GM21360 (cell line): ENCODE measurements around the gene PSME4.
"Not testable (repeated sequence)": the region's sequence is repeated elsewhere in the genome, so short reads cannot be mapped to it uniquely, and the experiment has no call there.

Source experiments
- ATAC-seq: cut with Tn5 transposase; IDR thresholded peaks from one replicate; pipeline ENCODE4 v1.9.1; 2021; ENCODE audit warnings: mild to moderate bottlenecking, moderate library complexity; ENCODE audit not compliant: unreplicated experiment

Gene PSME4

DNA sequence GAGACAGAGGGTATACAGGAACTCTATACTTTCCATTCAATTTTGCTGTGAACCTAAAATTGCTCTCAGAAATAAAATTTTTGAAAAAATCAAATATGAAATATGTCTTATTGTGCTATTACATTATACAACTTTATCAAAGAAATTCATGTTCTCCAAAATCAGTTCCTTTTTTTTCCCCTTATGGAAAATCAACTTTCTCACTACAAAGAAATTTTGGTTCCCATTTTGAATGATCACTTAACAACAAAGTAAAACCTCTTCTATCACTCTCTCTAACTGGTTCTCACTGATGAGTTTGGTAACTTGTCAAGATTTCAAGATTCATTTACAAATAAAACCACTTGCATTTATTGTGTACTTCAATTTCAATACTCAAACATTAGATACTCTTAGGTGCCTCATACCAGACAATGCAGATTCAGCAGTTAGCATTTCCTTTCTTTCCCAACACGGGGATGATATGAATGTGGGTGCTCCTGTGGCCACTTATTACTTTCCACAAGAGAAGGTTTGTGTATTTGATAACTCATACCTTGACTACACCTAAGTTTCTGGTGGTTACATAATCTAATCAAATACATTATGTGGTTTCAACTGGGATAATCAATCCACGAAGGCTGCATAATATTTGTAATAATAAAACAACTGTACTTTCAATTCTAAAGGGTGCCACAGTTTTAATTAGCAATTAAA lies 6.4 kb downstream of the PSME4 start:
- no peak for ATAC-seq

DNA sequence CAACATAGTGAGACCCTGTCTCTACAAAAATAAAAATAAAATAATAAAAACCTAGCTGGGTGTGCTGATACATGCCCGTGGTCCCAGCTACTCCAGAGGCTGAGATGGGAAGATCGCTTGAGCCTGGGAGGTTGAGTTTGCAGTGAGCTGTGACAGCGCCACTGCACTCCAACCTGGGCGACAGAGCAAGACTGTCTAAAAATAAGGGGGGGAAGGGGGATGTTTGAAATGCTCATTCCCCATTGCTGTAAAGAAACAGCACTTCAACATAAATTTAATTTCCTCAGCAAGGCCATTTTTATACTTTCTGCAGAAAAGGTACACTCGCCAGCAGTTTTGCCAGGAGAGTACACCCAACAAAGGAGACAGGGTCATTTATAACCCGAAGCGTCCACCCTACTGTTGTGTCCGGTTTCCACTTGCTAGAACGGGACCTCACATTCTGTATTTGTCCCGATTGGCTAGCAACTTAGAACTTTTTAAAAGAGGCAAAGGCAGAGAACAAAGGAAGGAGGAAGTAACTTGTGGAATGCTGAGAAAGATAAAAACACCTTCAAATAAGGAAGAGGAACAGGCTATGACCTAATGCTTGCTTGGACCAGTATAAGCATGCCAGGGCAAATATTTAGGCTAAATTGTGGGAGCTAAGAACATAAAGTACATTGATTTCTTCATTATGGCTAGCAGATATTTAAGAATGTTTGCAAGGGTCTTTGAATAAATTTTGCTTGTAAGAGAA lies 9.1 kb downstream of the PSME4 start:
- not testable (repeated sequence) for ATAC-seq

DNA sequence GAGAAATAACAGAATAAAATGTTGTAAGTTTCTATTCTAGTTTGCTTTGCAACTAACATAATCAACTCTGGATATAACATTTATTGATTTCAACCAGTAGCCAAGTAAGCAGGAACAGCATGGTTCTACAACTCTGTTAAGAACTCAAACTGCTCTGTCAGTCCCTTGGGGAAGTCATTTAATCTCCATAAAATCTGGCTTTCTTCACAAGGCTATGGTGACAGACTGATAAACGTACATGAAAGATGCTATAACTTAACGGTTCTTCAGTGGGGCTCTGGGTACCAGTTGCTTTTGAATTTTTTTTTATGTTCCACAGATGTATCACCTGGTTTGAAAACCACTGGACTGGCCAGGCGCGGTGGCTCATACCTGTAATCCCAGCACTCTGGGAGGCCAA lies 10.3 kb downstream of the PSME4 start:
- ATAC-seq: no peak

DNA sequence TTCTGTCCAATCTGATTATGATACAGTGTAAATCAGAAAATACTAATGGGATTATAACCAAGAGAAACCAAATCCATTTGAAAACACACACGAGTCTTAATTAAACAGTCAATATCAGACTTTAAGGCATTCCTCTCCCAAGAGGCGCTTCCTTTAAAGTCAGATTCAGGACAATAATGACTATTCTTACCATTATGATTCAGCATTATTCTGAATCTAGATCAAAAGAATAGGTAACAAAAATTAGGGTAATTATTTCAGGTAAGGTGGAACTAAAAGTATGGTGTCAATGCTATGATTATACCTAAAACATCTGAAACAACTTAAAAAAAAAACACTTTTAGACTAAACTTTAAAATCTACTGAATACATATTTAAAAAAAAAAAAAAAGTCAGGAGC lies 12.3 kb downstream of the PSME4 start:
- ATAC-seq: no peak

DNA sequence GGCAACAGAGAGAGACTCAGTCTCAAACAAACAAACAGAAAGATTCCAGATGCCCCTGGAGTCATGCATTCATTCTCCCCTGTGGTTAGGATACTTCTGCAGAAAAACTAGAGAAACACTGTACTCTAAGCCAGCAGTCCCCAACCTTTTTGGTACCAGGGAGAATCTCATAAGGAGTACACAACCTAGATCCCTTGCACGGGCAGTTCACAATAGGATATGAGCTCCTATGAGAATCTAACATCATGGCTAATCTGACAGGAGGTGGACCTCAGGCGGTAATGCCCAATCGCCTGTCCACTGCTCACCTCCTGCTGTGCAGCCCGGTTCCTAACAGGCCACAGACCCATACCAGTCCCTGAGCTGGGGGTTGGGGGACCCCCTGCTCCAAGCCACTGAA lies 18.3 kb downstream of the PSME4 start:
- ATAC-seq: no peak

DNA sequence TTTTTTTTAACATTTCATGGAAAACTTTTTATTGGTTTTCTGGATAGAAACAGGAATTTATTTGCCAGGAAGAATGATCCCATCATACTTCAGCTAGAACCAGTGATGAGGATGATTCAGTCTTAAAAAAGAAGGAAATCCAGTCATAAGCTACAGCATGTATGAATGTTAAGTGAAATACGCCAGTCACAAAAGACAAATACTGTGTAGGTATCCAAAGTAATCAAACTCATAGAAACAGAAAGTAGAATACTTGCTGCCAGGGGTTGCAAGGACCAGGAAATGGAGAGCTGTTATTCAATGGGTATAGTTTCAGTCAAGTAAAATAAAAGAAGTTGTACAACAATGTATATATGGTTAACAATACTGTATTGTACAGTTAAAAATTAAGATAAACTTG lies 21.3 kb downstream of the PSME4 start:
- ATAC-seq: no peak

DNA sequence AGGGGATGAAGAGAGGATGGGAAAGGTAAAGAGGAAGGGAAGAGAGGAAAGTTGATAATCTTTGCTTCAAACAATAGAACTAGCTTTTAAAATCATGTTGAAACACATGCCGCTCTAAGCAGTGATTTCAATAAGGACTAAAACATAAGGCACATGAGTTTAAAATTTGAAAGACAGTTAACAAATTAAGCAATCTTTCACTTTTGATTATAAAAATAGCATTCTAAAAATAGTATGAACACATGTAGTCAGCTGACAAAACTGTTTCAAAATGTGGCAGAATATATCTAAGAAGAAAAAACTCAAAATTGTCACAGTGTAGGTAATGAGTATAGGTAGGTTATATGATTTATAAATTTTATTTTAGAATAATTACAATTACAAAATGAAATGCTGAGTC lies 25.3 kb downstream of the PSME4 start:
- ATAC-seq: no peak

DNA sequence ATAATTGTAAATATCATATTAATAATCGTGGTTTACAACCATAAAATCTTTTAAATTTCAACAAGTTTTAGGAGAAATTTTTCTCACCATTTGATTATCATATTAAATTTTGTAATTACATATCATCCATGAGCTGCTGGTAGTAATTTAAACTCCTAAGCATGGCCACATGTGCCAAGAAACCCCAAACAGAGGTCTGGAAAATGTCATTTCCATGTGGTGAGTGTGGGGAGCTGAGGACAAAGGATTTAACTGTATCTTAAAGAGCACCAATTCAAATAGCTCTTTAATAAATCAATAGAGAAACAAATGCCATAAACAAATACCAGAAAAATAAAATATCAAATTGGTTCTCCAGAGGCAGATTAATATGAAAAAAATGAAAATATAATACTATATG lies 26.3 kb downstream of the PSME4 start:
- ATAC-seq: no peak

DNA sequence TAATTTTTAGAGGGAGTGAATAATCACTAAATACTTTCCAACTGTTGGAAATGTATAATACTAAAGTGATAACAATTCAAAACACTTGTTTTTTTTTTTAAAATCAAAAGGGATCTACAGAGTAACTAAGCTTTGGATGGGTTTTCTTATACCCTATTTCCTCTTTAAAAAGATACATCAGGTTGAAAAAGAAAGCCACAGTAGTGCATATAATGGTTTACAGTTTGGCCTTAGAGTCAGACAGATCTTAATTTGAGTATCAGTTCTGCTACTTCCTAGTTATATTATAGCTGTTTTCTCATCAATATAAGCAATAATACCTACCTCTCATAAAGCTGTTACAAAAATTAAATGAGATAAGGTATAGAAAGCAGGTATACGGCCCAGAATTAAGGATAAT lies 28.5 kb downstream of the PSME4 start:
- ATAC-seq: no peak

DNA sequence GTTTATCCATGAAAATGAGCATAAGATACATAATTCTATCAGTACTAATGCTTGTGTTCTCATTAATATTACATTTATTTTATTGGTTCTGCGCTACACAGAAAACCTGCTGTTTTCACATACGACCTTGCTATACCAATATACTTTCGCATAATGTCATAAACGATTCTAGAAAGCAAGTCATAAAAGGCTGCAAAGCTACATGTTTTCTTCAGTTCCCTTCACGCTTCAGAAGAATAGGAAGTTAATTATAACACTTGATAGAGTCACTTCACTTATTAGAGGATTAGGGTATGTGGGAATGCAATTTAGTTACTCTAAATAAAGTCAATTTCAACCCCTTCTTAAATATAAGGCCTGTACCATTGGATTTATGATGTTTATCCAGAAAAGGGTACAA lies 29.0 kb downstream of the PSME4 start:
- peak; percentile 68 for ATAC-seq

DNA sequence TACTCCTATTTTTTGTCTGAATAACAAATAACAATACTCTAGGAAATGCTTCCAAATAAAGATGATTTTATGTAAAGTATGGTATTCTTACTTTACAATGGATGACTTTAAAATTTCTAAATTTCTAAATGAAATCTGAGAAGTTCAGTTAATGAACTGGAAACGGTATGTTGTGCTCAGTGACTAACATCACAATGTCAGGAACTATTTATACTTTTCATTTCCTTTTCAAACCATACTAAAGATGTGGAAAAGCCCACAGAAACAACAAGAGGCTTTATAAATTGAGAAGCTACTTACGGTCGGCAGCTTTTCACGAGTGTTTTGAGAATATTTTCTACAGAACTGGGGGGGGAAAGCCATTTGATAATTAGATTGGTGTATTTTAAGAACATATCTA lies 31.1 kb downstream of the PSME4 start:
- ATAC-seq: no peak

DNA sequence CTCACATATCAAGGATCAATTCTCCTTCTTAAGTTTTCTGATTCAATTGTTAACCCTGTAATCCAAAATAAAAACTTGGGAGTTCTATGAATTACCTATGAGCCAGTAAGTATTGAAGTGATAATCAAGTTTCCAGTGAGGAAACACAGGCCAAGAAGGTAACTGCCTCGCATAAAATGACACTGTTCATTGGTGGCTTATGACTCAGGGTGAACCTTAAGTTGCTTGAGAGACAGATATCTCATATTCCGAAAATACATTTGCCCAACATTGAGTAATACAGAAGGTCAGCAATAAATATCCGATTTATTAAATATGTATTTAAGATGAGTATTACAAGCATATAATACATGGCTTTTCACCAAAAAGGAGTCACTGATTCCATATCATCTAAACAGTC lies 31.9 kb downstream of the PSME4 start:
- ATAC-seq: no peak

DNA sequence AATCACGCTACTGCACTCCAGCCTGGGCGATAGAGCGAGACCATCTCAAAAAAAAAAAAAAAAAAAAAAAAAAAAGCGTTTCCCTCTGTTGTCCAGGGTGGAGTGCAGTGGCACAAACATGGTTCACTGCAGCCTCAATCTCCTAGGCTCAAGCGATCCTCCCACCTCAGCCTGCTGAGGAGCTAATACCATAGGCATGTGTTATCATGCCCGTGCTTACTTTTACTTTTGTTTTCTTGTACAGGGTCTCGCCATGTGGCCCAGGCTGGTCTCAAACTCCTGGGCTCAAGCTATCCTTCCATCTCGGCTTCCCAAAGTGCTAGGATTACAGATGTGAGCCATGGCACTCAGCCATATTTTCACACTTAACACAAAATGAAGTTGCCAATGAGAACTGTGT lies 37.5 kb downstream of the PSME4 start:
- ATAC-seq: no peak

DNA sequence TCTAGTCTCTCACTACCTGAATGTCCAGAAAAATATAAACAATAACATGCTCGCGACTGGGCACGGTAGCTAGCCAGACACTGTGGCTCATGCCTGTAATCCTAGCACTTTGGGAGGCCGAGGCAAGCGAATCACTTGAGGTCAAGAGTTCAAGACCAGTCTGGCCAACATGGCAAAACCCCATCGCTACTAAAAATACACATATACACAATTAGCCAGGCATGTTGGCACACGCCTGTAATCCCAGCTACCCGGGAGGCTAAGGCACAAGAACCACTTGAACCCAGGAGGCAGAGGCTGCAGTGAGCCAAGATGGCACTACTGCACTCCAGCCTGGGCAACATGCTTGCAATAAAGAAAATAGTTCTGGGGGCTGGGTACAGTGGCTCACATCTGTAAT lies 44.5 kb downstream of the PSME4 start:
- not testable (repeated sequence) for ATAC-seq

DNA sequence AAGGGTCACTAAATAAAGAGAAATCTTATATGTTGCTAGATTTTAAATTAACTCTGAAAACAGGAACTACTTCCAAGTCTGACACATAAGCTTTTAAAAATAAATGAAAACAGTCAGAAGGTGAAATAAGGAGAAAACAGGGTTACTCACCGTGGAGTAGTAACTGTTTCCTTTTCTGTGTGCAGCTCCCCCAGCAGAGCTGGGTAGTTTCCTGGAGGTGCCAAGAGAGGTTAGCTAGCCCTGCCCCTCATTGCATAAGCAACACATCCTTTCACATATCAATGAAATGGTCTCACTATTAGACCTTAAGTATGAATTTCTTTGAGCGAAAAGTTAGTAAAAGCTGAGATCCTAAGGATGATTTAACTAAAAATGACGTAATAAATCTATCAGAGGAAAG lies 57.1 kb downstream of the PSME4 start:
- ATAC-seq: peak; percentile 88

DNA sequence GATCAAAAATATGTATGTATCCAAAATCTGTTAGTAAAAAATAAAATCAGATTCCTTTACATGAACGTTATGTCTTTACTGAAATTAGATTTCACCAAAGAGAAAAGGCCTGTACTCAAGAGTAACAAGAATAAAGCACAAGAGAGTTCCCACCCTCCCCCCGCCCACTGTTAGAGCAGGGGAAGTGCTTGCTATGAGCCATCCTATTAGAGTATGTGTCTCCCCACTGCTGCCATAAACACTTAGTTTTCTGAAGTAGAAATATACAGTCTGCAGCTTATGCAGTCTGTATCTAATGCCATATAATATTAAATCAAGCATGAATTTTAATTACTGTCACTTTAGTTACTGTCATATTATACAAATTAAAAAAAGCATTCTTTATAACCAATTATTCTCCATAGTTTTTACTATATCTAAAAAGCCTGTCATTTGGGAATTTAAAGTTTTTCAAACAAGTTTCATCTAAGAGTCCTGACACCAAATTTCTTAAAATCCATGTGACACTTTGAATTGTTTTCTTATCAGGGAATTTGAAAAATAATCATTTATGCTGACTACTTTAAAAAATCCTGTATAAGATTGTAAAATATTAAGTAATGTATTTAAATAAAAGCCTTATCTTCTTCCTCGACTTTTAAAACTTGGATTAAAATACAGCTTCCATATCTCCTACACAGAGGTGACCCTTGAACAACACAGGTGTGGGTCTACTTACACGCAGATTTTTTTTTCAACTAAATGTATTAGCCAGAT lies 59.2 kb downstream of the PSME4 start:
- no peak for ATAC-seq

DNA sequence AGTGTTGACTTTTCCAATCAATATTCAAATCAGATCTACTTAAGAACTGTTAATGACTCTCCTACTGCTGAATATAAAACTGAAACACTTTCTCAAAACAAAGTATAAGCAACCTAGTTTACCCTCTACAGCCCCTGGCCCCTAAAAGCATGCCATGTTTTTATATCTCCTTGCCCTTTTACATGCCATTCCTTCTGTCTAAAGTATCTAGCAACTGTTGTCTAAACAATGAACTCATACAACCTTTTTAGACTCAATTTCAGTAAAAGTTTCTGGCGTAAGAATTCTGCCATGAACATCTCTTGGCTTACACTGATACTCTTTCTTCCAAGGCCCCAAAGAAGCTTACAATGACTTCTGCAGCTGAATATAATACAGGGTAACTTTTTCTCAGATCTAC lies 63.2 kb downstream of the PSME4 start:
- no peak for ATAC-seq

DNA sequence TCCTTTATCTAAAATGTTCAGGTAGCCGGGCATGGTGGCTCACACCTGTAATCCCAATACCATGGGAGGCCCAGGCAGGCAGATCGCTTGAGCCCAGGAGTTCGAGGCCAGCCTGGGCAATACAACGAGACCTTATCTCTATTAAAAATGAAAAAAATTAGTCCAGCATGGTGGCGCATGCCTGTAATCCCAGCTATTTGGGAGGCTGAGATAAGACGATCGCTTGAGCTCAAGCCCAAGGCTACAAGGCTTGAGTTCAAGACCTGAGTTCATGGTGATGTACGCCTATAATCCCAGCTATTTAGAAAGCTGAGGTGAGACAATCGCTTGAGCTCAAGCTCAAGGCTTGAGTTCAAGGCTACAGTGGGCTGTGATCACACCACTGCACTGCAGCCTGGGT lies 65.4 kb downstream of the PSME4 start:
- no peak for ATAC-seq

DNA sequence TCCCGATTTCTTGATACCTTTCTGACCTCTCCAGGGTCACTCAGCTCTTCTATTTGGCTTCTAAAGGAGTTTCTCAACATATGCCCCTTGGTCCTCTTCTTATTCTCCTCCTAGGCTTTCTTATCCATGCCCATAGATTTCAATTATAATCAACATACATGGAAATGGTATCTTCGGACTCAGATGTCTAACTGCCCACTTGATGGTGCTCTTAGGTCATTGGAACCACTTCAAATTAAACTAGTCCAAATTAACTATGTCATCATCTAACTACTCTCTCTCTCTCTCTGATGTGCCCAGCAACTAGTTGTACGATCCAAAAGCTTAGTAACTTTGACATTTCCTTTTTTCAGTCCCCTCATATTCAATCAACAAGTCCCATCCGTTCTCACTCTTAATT lies 67.8 kb downstream of the PSME4 start:
- no peak for ATAC-seq

DNA sequence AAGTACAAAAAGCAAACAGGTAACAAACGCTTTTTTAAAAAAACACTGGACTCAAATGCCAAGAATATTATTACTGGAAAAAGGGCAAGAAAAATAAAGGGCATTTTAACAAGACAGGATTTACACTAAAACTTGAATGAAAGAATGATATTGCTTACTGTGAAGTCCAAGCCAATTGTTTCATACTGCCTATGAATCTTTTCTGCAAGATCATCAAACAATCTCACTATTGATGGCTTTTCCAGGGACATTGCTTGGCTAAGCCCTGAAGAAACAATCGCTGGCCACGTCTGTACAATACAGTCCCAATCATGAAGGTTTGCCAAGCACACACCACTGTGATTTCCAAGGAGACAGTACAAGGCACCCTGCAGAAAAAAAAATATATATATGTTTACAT lies 69.6 kb downstream of the PSME4 start:
- ATAC-seq: no peak

DNA sequence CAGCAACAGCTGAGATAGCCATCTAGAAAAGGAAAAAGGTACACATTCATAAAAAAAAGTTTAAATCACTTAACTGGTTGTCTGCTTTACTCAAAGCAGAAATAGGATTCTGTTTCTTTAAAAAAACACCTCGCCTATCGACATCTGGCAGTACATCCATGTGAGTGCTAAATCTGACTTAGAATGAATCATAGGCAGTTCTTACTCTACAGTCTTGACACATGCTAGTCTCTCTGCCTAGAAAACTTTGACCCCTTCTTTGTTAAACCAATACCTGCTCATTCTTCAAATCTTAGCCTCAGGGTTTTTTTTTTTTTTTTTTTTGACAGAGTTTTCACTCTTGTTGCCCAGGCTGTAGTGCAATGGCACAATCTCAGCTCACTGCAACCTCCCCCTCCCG lies 73.9 kb downstream of the PSME4 start:
- no peak for ATAC-seq
